Stimulated activated CD4-positive, alpha-beta T cell treated with anti-CD3 and anti-CD28 coated beads, TNF-alpha, amount 100 ng/mL, for 4 hours (primary cell): ENCODE measurements around the gene TTYH1.

Experiments
- DNase-seq, 3 experiments: peaks; one replicate each; pipeline ENCODE4 v3.0.0-alpha.2; 2020; ENCODE audit warnings: low read depth in 3 of 3

Gene TTYH1

DNA sequence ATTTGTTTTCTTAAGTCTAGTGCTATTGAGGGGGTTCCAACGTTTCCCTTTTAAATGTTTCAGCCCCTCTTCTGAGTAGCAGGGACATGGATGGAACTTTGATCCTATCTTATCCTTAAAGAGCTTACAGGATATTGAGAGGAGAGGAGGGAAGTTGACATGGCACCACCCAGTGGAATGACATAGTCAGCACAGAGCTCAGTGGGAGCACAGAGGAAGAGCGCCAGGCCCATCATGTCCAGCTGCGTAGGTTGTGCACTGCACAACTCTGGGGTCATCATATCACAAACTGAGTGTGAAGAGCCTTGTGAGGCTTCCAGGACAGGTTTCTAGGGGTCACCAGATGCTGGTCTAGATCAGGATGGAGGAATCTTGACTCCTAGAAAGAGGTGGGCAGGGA lies 62.4 kb downstream of the TTYH1 start:
- no peak for DNase-seq

GRCh38 chr19:54478677-54479266 lies 63.5 kb downstream of the TTYH1 start:
- DNase-seq, result no peak

DNA sequence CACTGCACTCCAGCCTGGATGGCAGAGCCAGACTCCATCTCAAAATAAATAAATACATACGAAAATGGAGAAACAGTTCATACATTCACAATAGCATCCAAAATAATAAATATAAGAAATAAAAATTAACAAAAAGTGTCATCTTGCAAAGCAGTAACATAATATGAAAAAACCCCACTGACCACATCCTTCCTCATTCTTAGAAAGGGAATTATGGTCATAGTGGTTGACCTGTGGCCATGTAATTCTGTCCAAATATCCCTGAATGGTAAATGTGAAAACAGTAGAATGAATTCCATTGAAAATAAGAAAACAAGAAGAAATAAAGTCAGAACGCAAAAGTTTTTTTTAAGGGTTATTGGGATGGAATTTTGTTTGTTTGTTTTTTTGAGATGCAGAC lies 64.8 kb downstream of the TTYH1 start:
- DNase-seq, result no peak

DNA sequence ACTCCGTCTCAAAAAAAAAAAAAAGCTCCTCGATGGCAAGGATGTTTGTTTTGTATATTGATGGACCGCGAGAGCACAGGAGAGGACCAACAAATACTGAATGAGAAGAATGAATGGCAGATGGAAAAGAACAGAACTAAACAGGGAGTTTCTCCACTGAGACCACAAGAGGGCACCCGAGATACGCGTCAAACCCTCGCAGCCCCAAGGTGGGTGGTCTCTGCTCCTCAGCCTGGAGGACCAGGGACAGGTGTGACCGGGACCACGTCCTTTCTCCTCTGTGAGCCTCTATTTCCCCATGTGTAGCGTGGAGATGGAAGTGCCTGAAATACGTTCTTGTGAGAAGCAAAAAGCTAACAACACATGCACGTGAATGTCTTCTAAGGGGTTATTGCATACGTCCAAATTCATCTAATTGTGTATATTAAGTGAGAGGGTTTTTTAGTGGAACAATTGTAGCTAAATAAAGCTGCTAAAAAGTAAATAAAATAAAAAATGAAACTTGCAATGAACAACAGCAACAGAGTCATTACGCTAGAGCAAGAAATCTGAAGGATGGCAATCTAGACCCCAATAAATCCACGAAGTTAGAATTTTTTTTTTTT lies 66.2 kb downstream of the TTYH1 start:
- DNase-seq, result no peak

DNA sequence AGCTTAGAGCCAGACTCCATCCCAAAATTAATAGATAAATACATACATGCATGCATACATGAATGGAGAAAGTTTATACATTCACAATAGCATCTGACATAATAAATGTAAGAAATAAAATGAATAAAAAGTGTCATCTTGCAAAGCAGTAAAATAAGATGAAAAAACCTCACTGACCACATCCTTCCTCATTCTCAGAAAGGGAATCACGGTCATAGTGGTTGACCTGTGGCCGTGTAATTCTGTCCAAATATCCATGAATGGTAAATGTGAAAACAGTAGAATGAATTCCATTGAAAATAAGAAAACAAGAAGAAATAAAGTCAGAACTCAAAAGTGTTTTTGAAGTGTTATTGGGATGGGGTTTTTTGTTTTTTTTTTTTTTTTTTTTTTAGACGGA lies 67.6 kb downstream of the TTYH1 start:
- no peak for DNase-seq

GRCh38 chr19:54484451-54484850 lies 69.2 kb downstream of the TTYH1 start:
- no peak for DNase-seq

- no peak for DNase-seq
These were observed 70.6 kb downstream of the TTYH1 start for GRCh38 chr19:54485851-54486250.
